HFF-Myc (cell line): ENCODE measurements around the gene CTNNA2.

Experiments
- DNase-seq: peaks from one replicate; pipeline ENCODE4 v3.0.0-alpha.2; 2011; ENCODE audit warnings: low read depth; ENCODE audit errors: extremely low read depth
- H3K4me3 ChIP-seq: replicated peaks from 2 replicates; pipeline ENCODE4 v1.5.1; 2011; ENCODE audit warnings: low read depth, mild to moderate bottlenecking, control low read depth, low read length
- CTCF ChIP-seq: IDR thresholded peaks from 2 replicates; pipeline ENCODE4 v1.5.1; 2012; ENCODE audit warnings: mild to moderate bottlenecking, low read depth, low read length, control low read depth; ENCODE audit errors: missing control alignments

CTNNA2 gene

GRCh38 chr2:80407377-80407776, 894.5 kb downstream of the CTNNA2 start:
- TF ChIP-seq CTCF, result no peak
- no peak overlapping the region for H3K4me3 ChIP-seq
- no peak for DNase-seq

- no peak for DNase-seq
- no peak overlapping the region for H3K4me3 ChIP-seq
- no peak for TF ChIP-seq CTCF
These were observed 897.5 kb downstream of the CTNNA2 start for GRCh38 chr2:80410346-80410745.

GRCh38 chr2:80413136-80413535, 900.3 kb downstream of the CTNNA2 start:
- DNase-seq, result no peak
- H3K4me3 ChIP-seq, result no peak overlapping the region
- no peak for TF ChIP-seq CTCF

- no peak overlapping the region for H3K4me3 ChIP-seq
- no peak for TF ChIP-seq CTCF
- no peak for DNase-seq
These were observed 904.9 kb downstream of the CTNNA2 start for GRCh38 chr2:80417737-80418136.

GRCh38 chr2:80420530-80421208, 907.8 kb downstream of the CTNNA2 start:
- H3K4me3 ChIP-seq, result no peak overlapping the region
- no peak for TF ChIP-seq CTCF
- DNase-seq, result no peak

- TF ChIP-seq CTCF, result no peak
- H3K4me3 ChIP-seq, result no peak overlapping the region
- no peak for DNase-seq
These were observed 916.4 kb downstream of the CTNNA2 start for GRCh38 chr2:80429251-80429650.

- TF ChIP-seq CTCF, result no peak
- H3K4me3 ChIP-seq, result no peak overlapping the region
- DNase-seq, result no peak
These were observed 925.1 kb downstream of the CTNNA2 start for GRCh38 chr2:80437959-80438358.
